Measurements from ENCODE around the gene DNAJC3. TPM values are rescaled to one million over a fixed set of nuclear protein-coding genes. Genes with fewer than 3 reads are reported as not detected.

Gene DNAJC3
- total RNA-seq, 4 donors from 2014 or later: 42.9 to 46.3 (median 46.0) TPM

DNA sequence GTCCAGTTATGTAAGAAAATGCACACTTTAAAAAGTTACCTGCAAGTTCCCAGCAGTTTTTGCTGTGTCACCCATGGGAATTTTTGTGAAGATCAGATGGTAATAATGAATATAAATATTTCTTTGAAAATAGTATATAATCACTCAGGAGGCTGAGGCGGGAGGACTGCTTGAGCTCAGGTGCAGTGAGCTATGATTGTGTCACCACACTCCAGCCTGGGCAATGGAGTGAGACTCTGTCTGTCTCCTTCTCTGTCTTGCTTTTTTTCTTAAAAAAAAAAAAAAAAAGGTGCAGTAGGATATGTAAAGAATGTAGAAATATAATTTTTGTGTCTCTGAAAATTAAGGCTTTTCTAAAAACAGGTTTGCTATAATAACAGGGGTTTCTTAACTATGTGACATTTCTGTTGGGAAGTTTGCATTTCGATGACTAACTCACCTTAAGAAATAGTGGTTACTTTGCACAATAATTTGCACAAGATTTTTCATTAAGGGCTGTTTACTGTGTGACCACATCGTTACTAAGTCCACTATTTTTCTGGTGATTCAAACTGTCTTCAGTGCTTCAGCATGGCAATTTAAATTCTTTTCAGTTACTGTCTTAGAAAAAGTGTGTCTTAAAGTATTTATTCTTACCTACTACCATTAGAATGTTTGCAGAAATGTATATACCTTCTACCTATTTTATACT is 37.3 kb downstream of the DNAJC3 start:
- Histone ChIP-seq H3K36me3 (peaks cover 4 to 78% (median 4%) of the 10 kb centered on the region in 3 donors), H3K4me1 (no peaks in the 10 kb centered on the region), H3K9me3 (peaks cover 0 to 10% (median 2%) of the 10 kb centered on the region in 4 donors), H3K4me3 (no peak overlapping the region), H3K27ac (no peak overlapping the region), H3K27me3 (no peaks in the 10 kb centered on the region)
- no peak for TF ChIP-seq POLR2A (IDR thresholded peaks at IDR 0.05)
- TF ChIP-seq, protein P1, sequence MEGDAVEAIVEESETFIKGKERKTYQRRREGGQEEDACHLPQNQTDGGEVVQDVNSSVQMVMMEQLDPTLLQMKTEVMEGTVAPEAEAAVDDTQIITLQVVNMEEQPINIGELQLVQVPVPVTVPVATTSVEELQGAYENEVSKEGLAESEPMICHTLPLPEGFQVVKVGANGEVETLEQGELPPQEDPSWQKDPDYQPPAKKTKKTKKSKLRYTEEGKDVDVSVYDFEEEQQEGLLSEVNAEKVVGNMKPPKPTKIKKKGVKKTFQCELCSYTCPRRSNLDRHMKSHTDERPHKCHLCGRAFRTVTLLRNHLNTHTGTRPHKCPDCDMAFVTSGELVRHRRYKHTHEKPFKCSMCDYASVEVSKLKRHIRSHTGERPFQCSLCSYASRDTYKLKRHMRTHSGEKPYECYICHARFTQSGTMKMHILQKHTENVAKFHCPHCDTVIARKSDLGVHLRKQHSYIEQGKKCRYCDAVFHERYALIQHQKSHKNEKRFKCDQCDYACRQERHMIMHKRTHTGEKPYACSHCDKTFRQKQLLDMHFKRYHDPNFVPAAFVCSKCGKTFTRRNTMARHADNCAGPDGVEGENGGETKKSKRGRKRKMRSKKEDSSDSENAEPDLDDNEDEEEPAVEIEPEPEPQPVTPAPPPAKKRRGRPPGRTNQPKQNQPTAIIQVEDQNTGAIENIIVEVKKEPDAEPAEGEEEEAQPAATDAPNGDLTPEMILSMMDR (IDR thresholded peaks at IDR 0.05): no peak
- no peak for TF ChIP-seq EP300 (IDR thresholded peaks at IDR 0.05)
- 83 to 91% methylated on average over 3 of the region's 3 CpGs for WGBS, 2 donors
- no peak for DNase-seq (ENCODE audit: low spot score in 2 of 2)

DNA sequence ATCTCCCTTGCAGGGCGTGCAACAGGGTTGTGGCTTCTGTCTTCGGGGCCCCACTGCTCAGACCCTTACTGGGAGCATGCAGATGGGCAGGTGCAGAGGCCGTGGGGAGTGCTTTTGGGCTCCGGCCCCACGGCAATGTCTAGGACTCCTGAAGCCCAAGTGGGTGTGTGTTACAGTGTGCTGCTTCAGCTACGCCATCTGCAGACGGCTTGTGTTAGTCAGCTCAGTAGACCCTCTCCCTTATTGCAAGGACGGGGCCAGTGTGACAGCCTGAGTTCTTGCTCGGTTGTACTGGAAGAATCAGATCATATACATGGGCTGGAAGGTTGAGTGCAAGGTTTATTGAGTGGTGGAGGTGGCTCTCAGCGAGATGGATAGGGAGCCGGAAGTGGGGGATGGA is 39.3 kb downstream of the DNAJC3 start:
- no peaks in the 10 kb centered on the region for H3K4me1 ChIP-seq

DNA sequence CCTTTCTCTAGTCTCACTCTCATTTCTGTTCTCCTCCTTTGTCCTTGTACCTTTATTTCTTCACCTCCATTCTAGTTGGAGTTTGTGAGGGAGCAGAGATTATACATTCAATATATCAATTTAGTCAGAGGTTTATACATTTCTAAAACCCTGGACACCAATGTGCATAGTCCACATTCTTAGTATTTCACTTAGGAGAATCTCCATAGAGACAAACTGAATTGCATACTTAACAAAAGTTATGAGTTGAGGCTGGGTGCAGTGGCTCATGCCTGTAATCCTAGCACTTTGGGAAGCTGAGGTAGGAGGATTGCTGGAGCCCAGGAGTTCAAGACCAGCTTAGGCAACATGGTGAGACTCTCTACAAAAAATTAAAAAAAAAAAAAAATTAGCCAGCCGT is 45.3 kb downstream of the DNAJC3 start:
- no peaks in the 10 kb centered on the region for H3K27me3 ChIP-seq
- no peak overlapping the region for H3K4me3 ChIP-seq
- H3K27ac ChIP-seq: no peak overlapping the region
- WGBS, 2 donors: 74 to 94% methylated on average over 1 of the region's 1 CpG
- DNase-seq (ENCODE audit: low spot score in 2 of 2): no peak
- no peak for TF ChIP-seq EP300 (IDR thresholded peaks at IDR 0.05)
- TF ChIP-seq, protein P1 (IDR thresholded peaks at IDR 0.05): no peak
- no peak for TF ChIP-seq POLR2A (IDR thresholded peaks at IDR 0.05)
- H3K4me1 ChIP-seq: no peaks in the 10 kb centered on the region
- no peaks in the 10 kb centered on the region for H3K9me3 ChIP-seq
- peaks cover 0 to 28% (median 0%) of the 10 kb centered on the region in 3 donors for H3K36me3 ChIP-seq

More for the DNA sequence above, 39.3 kb downstream of the DNAJC3 start:
- TF ChIP-seq, protein P1 (IDR thresholded peaks at IDR 0.05): no peak
- TF ChIP-seq EP300 (IDR thresholded peaks at IDR 0.05) (no peak), POLR2A (IDR thresholded peaks at IDR 0.05) (no peak)
- no peak for DNase-seq (ENCODE audit: low spot score in 2 of 2)
- Histone ChIP-seq H3K27ac (no peak overlapping the region), H3K9me3 (peaks cover 0 to 10% (median 2%) of the 10 kb centered on the region in 4 donors), H3K36me3 (peaks cover 0 to 60% (median 4%) of the 10 kb centered on the region in 3 donors), H3K4me3 (no peak overlapping the region), H3K27me3 (no peaks in the 10 kb centered on the region)
- WGBS, 2 donors: 87 to 90% methylated on average over 11 of the region's 11 CpGs

DNA sequence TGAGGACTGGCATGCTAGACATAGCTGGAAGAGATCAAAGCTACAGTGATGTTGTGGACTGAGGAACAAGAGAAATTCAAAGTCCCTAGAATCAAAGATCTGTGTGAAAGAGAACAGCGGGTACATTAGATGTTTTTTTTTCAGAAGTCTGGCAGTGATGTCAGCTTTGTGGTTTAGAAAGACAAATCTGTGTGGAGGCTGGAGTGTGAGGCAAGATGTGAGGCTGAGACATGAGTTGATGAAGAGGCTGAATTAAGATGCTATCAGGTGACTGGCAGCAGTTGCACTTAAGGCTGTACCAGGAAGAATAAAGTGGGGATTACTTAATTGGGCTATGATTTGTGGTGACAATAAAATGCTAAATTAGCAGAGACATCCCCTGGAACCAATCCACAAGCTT is 46.5 kb downstream of the DNAJC3 start:
- Histone ChIP-seq H3K27me3 (no peaks in the 10 kb centered on the region), H3K4me1 (no peaks in the 10 kb centered on the region), H3K27ac (no peak overlapping the region), H3K36me3 (peaks cover 0 to 21% (median 0%) of the 10 kb centered on the region in 3 donors), H3K4me3 (no peak overlapping the region), H3K9me3 (no peaks in the 10 kb centered on the region)
- 93 to 95% methylated on average over 1 of the region's 1 CpG for WGBS, 2 donors
- TF ChIP-seq POLR2A (IDR thresholded peaks at IDR 0.05) (no peak), EP300 (IDR thresholded peaks at IDR 0.05) (no peak)
- TF ChIP-seq, protein P1 (IDR thresholded peaks at IDR 0.05): no peak
- no peak for DNase-seq (ENCODE audit: low spot score in 2 of 2)

DNA sequence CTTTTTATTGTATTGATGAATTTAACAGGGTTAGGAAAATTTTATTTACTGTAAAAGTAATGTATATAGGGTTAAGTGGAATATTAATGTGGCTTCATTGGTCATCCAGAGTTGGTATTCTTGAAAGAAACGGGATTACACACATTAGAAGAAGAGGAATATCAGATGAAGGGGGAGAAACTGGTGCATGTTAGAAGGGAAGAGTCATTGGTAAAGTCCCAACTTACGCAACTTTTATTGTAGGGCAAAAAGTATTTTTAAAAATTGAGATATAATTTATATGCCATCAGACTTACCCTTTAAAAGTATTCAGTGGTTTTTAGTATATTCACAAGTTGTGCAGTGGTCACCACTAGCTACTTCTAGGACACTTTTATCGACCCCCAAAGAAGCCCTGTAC is 47.3 kb downstream of the DNAJC3 start:
- H3K9me3 ChIP-seq: no peaks in the 10 kb centered on the region
- peaks cover 0 to 21% (median 0%) of the 10 kb centered on the region in 3 donors for H3K36me3 ChIP-seq
- 96 to 97% methylated on average over 3 of the region's 3 CpGs for whole genome bisulfite sequencing, 2 donors
- H3K27me3 ChIP-seq: no peaks in the 10 kb centered on the region
- TF ChIP-seq POLR2A (IDR thresholded peaks at IDR 0.05) (no peak), EP300 (IDR thresholded peaks at IDR 0.05) (no peak)
- TF ChIP-seq, protein P1 (IDR thresholded peaks at IDR 0.05): no peak
- no peak for DNase-seq (ENCODE audit: low spot score in 2 of 2)
- H3K4me3 ChIP-seq: no peak overlapping the region
- H3K27ac ChIP-seq: no peak overlapping the region
- H3K4me1 ChIP-seq: no peaks in the 10 kb centered on the region
